GM19455 (cell line): Measurements from ENCODE around the gene WAPL.

ENCODE experiments used
- ATAC-seq: cut with Tn5 transposase; IDR thresholded peaks from one replicate; pipeline ENCODE4 v1.9.1; 2021; ENCODE audit not compliant: unreplicated experiment

Gene WAPL

DNA sequence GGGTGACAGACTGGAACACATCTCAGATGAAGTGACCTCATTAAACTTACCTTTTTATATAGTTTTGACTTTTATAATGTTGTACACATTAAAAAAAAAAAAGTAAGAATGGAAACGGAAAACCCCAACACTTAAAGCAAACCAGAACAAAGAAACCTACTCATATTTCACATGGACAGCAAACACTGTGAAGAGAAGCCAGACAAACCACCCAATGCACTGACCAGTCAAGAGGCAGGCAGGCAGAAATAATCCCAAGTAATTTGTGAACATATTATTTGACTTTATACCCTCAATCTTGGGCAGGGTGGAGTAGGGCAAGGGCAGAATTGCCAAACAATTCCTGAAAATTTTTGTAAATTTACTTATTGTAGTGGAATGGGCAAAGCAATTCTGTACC, 39.8 kb downstream of the WAPL start:
- no peak for ATAC-seq

DNA sequence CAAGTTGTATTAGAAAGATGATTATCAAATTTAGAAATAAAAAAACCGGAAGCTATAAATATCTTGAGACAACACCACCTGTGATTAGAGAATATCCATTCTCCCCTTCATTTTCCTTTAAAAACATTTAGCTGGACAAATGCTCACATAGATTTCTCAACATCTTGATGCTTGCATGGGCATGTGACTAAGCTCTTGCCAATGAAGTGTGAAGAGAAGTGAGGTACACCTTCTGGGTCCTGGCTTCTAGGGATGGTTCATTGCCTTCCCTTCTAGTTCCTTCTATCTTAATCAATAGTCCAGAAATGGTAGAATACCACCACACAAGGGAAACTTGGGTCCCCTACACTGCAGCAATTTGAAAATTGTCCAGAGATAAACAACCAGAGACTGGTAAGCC, 41.0 kb downstream of the WAPL start:
- no peak for ATAC-seq

DNA sequence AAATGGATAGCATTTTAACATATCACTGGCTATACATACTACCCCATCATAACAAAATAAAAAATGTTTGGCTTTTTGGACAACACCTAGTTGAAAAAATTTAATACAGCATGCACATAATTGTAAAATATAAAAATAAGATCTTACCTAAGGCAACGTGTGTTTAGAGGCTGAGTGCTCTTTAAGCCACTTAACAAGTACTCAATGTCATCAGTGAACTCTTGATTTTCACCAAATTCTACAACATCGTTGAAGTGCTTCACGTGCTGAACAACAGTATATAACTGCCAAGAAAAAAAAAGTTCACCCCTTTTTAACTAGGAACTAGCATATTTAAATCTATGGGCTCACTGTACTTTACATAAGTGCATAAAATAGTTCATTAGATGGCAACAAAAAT, 49.5 kb downstream of the WAPL start:
- no peak for ATAC-seq

DNA sequence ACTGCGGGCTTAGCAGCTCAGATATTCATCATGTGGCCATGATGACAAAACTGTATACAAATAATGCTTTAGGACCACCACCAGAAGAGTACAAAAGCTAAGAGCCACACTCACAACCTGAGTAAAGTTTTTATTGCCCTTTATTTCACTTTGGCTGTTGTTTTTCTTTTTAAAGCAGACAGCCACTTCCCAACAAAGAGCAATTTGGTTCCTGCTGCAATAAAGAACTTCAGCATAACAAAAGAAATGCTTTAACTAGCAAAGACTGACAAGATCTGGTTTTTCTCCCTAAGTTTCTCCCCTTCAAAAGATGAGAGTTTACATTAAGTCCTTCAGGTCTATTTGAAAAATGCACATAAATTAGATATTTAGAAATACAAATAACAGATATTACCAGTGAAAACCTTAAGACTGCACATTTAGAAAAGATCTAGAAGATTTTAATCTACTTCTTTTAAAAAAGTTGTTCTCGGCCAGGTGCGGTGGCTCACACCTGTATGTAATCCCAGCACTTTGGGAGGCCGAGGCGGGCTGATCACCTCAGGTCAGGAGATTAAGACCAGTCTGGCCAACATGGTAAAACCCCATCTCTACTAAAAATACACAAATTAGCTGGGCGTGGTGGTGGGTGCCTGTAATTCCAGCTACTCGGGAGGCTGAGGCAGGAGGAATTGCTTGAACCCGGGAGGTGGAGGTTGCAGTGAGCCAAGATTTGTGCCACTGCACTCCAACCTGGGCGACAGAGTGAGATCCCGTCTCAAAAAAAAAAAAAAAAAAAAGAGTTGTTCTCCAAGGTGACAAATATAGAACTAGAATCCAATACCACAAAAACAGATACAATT, 59.4 kb downstream of the WAPL start:
- no peak for ATAC-seq

DNA sequence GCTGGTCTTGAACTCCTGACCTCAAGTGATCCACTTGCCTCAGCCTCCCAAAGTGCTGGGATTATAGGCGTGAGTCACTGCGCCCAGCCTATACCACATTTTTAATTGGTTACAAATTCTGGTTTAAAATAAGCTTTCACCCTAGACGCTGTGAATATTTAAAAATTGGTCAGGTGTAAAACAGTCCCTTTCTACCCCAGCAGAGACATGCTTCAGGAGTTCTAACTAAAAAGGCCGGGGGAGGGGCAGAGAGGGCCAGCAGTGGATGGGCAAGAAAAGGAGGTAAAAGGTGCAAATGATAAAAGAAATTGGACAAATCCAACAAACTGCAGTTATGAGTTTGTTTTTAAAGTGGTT, 70.0 kb downstream of the WAPL start:
- no peak for ATAC-seq

DNA sequence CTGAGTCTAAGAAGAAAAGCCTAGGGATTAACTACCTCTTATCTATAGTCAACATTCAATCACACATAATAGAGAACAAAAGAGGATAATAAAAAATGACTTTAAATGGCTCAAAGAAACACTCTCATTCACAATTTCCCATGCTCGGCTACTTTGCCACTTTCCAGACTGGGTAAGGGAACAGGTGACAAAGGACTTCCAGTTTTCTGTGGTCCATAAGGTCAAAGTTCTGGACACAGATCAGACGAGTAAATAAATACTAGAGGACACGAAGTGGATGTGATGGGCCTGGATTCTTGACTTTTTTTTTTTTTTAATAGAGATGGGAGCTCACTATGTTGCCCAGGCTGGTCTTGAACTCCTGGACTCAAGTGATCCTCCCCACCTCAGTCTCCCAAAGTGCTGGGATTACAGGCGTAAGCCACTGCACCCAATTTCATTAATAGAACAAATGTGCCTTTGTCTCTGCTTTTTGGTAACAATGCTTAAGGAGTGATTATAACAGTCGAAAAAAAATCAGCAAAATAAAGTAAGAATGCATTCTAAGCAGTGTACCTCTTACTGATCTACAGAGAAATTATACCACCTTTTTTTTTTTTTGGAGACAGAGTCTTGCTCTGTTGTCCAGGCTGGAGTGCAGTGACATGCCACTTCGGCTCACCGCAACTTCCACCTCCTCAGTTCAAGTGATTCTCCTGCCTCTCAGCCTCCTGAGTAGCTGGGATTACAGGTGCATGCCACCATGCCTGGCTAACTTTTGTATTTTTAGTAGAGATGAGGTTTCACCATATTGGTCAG, 70.6 kb downstream of the WAPL start:
- ATAC-seq: no peak

DNA sequence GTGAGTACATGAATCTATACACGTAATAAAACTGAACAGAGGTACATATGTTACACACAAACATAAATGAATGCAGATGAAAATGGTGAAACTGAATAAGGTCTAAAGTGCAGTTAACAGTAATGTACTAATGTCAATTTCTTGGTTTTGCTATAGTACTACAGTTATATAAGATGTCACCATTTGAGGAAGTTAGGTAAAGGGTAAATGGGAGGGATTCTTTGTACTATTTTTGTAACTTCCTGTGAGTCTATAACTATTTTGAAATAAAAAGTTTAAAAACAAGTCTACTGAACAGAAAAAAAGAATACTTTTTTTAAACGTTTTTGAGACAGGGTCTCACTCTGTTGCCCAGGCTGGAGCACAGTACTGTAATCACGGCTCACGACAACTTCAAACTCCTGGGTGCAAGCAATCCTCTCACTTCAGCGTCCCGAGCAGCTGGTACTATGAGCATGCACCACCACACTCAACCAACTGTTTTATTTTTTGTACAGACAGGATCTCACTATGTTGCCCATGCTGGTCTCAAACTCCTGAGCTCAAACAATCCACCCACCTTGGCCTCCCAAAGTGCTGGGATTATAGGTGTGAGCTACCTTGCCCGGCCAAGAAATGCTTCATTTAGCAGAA, 71.5 kb downstream of the WAPL start:
- ATAC-seq: no peak

DNA sequence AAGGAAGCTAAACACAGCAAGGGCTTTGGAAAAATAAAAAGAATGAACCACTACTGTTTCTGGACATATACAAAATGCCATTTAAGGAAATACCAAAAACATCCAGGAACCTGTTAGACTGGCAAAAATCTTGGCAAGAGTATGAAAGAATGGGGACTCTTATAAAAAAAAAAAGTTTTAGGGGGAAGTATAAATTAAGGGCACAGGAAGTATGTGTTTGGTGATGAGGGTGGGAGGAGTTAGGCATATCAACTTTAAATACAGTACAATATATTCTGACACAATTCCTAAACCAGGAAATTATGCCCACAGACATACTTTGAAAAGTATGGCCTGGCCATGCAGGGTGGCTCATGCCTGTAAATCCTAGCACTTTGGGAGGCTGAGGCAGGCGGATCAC, 74.2 kb downstream of the WAPL start:
- no peak for ATAC-seq

DNA sequence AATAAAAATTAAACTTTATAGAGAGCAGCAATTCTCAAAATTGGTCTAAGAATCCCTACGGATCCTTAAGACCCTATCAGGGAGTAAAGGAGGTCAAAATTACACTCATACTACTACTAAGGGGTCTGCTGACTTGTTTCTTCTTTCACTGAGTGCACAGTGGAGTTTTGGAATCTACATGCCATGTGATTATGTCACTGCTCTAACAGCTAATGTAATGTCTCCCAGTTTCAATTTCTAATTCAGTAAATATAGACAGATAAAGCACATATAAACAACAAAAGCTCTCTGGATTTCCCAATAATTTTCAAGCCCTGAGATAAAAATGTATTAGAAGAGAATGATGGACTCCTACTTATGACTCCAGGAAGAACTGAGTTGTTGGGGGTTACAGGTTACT, 74.6 kb downstream of the WAPL start:
- no peak for ATAC-seq

DNA sequence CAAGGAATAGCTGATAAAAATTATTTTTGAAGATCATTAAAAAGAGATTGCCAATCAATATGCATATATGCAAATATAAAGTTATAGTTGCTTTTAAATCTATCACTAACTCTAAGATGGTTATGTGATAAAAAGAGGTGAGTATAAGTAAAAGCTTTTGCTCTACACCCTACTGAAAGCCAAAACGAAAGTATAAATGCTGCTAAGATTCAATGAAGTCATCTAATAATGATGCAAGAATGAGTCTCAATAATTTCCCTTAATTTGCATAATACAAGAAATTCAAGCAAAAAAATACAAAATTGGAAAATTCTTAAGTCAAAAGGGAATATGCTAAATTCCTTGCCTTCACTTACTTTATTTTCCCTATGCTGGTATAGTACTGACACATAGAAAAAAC, 75.2 kb downstream of the WAPL start:
- ATAC-seq: no peak

DNA sequence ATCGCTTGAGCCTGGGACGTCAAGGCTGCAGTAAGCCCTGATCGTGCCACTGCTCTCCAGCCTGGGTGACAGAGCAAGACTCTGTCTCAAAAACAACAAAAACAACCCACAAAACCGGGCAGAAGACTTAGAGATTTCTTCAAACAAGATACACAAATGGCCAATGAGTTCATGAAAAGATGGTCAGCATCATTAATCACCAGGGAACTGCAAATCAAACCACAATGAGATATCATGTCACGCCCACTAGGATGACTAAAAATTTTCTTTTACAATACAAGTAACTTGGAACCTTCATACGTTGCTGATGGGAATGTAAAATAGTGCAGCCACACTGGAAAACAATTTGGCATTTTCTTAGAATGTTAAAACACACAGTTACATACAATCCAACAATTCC, 77.7 kb downstream of the WAPL start:
- ATAC-seq: no peak

DNA sequence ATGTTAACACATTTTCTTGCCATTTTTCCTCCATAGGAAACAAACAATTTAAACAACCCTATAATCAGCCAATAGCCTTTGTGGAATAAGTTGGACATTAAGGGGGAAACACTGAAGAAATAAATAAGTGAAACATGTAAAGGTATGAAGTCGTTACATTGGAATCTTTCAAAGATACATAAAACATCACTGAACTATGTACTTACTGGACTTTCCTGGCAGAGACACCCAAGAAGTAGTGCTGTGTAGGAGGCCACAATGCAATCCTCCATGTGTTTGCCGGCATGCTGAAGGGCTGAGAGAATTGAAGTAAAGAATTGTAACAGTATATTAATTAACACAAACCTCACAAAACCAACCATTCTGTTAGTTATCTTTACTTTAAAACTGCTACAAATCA, 78.5 kb downstream of the WAPL start:
- ATAC-seq: no peak

DNA sequence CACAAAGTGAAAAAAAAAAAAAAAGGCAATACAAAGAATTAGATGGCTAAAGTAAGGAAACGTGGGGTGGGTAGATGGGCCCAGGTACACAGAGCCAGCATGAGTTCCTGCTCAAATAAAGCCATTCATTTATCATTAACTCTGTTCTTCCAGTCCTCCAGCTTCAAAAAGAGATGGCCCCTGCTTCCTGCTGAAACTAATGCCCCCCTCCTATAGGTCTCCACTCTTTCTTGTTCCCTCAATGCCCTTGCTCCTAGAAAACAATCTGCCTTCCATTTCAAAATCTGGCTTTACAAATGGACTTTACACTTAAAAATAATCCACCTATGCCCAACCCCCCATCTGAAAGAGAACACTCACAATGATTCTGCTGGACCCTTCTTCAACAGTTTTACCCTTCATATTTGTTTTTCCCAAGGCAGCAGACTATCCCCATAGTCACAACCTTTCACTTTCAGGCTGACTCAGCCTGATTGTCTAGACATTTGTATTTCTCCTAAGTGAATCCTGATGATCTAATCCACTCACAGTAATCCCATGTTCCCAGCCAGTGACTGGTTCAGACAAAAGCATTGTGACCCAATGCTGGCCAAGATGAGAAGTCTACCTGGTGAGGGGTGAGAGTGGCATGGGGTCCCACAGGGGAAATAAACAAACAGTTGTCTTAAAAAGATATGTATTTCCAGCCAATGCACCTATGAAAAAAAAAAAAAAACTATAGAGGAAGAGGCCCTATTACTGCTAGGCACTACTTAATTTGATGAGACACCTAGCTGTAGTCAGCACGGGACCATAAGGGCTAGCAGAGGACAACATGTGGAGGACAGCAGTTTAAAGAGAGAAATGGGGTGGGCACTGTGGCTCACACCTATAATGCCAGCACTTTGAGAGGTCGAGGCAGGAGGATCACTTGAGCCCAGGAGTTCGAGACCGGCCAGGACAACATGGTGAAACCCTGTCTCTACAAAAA, 80.4 kb downstream of the WAPL start:
- no peak for ATAC-seq

DNA sequence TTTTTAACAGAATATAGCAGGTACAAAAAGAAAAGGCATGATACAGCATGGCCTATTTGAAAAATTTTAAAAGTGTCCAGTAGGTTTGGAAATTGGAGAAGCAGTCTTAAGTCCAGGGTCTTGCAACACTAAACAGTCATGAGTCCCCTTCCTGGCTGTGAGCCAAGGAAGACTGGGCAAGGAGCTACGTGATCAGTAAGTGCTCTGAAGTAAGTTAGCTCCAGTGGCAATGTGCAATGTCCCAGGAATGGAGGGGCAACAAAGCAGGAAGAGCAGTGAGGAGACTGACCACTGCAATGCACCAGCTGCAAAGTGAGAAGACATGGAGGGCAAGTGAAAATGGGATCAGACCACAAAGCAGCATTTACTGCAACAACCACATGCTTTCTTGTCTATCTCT, 82.0 kb downstream of the WAPL start:
- no peak for ATAC-seq

DNA sequence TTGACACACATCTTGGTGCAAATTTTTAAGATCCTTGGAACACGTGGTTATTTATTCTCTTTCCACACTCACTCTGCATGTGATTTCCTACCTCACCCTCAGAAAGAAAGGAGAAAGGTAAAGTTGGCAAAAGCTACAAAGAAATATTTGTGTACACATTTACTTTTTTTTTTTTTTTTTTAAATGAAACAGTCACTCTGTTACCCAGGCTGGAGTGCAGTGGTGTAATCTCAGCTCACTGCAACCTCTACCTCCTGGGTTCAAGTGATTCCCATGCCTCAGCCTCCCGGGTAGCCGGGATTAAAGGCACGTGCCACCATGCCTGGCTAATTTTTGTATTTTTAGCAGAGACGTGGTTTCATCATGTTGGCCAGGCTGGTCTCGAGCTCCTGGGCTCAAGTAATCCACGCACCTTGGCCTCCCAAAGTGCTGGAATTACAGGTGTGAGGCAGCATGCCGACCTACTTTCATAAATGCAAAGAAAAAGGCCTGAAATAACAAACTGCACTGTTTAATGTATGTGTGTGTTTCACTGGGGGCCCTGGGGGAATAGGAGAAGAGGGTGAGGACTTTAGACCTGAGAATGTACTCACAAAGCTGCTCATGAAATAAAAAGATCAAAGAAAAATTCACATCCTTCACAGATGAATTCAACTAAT, 83.4 kb downstream of the WAPL start:
- ATAC-seq: no peak

DNA sequence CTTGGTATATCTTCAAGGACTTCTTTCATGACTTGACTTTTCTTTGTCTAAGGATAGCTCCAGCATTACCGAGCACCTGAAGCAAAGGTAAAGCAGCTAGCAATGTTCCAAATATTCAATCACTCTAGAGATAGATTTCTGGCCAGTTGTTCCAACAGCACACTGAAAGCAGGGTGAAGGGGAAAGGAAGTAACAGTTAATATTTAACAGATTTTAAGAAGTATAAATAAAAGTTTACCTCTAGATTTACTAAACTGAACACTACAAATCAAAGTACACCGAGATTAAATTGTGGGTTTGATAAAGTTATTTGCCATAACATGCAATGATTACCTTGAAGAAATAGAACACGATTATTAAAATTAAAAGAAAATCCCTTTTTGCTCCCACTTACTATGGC, 84.1 kb downstream of the WAPL start:
- no peak for ATAC-seq

DNA sequence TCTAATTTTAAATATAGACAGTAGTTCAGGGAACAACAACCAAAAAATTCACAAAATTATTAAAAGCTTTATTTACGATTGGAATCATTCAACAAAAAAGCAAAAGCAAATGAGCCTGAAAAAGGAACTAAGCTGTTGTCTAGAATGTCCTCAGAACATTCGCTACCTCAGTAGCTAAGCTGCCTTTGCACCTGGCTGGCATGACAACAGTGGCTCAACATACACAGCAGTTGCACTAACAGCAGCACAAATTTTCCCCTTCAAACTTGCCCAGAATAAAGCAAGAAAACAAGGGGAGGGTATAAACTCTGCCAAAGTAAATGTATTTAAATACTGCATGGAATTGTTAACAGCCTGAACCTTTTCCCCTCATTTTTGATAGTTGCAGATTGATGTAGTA, 84.6 kb downstream of the WAPL start:
- no peak for ATAC-seq

DNA sequence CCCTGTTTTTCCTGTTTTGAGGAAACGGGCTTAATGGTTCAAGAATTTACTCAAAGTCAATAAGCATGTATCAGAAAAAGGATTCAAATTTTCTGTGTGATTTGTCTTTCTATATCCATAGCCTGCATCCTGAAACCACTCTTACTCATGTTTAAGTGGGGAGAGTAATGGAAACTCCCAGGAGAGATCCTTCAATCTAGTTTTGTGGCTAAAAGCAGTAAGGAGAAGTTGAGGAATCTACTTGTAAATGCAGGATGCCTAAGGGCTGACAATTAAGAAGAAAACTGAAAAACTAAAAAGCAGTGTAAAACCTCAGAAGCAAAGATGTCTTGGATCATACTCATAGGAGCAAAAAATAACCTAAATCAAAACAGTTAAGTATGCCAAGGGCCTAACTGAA, 86.9 kb downstream of the WAPL start:
- ATAC-seq: no peak

DNA sequence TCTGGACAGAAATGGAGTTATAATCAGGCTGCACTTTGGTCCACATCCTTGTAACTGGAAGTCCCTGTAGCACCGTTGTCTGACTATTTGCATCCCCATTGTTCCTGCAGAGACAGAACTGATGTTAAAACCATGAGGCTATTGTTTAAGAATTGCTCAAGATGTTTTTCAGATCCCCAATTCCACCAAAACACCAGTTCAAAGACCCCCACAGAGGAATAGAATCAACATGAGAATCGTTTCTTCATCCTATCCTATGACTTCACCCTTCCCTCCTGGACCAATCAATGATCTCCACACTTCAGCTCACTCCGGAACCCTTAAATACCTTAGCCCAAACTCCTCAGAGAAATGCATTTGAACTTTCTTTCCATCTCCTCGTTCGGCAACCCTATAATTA, 97.9 kb downstream of the WAPL start:
- ATAC-seq: no peak

DNA sequence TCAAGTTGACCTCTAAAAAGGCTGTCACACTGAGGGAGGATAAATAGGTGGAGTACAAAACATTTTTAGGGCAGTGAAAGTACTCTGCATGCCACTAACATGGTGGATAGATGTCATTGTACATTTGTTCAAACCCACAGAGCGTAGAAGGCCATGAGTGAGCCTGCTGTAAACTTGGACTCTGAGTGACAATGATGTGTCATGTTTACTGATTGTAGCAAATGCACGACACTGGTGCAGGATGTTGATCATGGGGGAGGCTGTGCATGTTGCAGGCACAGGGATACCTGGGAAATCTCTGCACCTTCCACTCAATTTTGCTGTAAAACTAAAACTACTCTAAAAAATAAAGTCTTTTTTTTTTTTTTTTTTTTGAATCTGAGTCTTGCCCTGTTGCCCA, 102.5 kb downstream of the WAPL start:
- ATAC-seq: no peak
